HG02852 (cell line): ENCODE measurements around the gene ESF1.

Source experiments
- ATAC-seq: cut with Tn5 transposase; IDR thresholded peaks from one replicate; pipeline ENCODE4 v1.9.1; 2021; ENCODE audit warnings: mild to moderate bottlenecking, moderate library complexity; ENCODE audit not compliant: unreplicated experiment

The ESF1 gene

GRCh38 chr20:13681248-13682125 lies 103.2 kb downstream of the ESF1 start:
- peak; percentile 65 for ATAC-seq

- ATAC-seq = no peak
Observed at GRCh38 chr20:13678944-13679343, 105.8 kb downstream of the ESF1 start.

GRCh38 chr20:13677241-13677640 lies 107.5 kb downstream of the ESF1 start:
- no peak for ATAC-seq

- no peak for ATAC-seq
Observed at GRCh38 chr20:13676682-13677081, 108.0 kb downstream of the ESF1 start.

- no peak for ATAC-seq
Observed at GRCh38 chr20:13672690-13673089, 112.0 kb downstream of the ESF1 start.

- ATAC-seq = no peak
Observed at GRCh38 chr20:13671916-13672378, 112.8 kb downstream of the ESF1 start.

GRCh38 chr20:13671512-13671911 lies 113.2 kb downstream of the ESF1 start:
- no peak for ATAC-seq

- ATAC-seq = peak; percentile 52
Observed at GRCh38 chr20:13670160-13670559, 114.6 kb downstream of the ESF1 start.

- no peak for ATAC-seq
Observed at GRCh38 chr20:13665709-13666395, 118.9 kb downstream of the ESF1 start.
